GM18526 (cell line): ENCODE results near the gene EMC1.

Source experiments
- POLR2A ChIP-seq: IDR thresholded peaks from 3 replicates; pipeline ENCODE4 v1.6.1; 2011; ENCODE audit not compliant: insufficient read length; ENCODE audit errors: extremely low read depth

EMC1 gene

DNA sequence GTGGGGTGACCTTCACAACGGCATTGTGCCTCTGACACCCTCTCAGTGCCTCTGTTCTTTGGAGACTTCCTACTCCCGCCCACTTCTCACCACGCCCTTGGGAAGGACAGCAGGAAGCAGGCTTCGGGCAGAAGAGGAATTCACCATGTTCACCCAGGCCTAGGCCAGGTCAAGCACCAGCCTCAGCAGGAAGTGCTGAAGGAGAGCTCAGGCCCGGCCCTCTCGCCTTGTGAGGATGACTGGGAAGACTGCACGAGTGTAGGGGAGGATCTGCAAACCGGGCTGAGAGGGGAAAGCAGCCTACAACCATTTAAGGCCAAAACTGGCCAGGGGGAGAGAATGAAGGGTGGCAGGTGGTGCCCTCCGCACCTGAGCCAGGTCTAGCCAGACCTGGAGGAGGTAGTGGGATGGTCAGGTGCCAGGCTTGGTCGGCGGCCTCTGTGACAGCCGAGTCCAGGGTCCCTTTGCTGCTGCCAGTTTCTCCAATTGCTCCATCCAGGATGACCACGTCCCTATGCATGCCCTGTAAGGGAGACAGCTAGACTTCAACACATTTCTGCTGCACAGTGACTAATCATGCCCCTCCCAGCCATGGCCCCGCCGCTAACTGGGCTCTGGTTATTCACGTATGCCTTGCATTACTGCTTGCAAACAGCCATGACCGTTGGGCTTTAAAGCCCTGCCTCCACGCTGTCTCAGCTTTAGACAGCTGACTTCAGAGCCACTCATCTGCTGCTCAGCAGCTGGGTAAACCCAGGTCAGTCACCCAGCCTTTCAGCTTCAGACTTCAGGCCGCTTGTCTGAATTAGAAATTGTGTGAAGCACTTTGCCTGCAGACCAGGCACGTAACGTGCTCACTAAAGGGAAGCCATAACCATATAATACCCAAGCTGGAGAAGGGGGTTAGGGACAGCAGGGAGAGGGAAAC lies 9.2 kb upstream of the EMC1 start:
- no peak for TF ChIP-seq POLR2A

DNA sequence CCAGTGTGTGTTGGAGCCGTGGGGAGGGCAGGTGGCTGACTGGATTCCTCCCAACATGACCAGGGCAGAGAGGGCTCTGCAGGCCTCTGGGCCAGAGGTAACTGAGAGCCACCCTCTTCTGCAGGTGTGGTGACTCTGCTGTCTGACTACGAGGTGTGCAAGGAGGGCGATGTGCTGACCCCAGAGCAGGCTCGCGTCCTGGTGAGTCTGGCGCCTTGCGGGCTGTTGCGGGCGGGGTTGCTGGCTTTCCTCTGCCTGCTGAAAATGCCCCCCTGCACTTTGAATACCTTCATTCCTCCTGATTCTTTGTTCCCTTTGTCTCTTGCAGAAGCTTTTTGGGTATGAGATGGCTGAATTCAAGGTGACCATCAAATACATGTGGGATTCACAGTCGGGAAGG lies 7.0 kb upstream of the EMC1 start:
- no peak for TF ChIP-seq POLR2A

DNA sequence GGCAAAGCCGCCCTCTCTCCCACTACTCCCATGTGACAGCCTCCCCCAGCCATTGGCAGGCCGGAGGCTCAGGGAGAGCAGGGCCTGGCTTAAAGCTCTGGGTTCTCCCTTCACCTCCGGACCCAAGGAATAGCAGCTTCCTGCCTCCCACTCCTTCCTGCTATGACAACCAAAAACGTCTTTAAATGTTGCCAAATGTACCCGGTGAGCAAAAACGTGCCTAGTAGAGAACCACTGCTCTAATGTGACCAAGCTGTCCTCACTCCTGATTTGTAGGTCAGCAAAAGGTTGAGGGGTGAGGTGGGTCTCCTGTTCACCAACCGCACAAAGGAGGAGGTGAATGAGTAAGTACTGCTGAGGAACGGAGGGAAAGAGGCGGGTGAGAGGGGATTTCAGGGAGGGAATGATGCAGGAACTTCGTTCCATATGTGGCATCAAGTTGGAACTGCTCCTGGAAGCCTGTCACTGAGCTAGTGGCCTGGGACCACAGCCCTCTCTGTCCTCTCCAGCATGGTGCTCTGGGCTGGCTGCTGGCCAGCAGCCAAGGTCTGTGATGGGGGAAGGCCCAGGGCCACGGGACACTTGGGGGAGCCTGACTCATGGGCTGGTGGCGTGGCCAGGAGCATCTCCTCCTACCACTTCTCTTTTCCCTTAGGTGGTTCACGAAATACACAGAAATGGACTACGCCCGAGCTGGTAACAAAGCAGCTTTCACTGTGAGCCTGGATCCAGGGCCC lies 6.0 kb upstream of the EMC1 start:
- no peak for TF ChIP-seq POLR2A

DNA sequence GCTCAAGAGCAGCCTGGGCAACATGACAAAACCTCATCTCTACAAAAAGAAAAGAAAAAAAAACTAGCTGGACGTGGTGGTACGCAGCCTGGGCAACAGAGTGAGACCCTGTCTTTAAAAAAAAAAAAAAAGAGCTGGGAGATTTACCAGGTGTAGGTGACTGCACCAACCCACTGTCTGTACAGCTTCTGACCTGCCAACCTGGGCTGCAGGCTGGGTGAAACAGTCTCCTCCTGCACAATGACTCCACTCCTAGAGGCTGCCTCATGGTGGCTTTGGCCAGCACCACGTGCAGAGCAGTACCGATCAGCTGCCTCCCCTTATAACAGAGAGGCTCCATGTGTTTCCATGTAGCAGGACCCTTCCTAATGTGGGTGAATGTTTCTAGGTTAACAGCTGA lies 4.0 kb upstream of the EMC1 start:
- TF ChIP-seq POLR2A = no peak

DNA sequence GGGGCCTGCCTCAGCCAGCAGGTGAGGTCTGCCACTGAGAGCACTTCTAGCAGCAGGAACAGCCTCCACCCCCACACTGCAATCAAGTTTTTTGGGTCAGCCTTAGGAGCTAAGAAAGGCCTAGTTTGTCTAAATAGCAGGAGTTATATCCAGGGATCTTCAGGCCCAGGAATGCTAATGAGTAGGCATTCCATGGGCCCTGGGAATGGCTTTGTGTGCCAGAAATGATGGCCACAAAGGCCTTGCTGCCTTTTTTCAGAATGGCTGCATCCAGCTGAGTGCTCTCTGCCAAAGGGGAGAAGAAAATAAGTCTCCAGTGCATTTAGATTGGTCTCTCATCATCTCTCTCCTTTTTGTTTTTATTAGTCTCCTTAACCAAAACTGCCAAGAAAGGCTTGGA lies 3.1 kb upstream of the EMC1 start:
- TF ChIP-seq POLR2A = no peak

DNA sequence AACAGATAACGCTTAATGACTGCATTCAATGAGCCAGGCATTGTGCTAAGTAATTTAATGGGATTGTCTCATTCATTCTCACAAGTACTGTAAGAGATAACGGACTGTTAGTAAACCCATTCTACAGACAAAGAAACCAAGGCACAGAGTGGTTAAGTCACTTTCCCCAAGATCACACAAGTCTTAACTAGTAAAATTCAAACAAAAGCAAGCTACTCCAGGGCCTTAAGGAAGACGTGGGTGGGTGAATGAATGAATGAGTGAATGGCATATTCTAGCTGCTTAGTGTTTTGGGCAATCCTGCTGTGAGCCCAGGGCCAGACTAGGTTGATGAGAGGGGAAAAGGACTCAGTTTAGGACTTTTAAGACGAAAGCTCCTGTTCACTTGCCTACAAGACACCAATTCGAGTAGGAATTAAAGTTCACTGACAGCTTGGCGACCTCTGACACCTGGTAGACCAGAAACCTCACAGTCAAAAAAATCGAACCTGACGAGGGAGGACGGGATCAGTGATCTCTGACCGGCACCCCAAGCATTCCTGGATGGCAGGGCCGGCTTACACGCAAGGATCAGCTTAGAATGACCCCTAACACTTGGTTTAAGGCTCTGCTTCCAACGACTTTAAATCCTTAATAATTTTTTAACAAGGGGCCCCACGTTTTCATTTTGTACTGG lies 557 bp downstream of the EMC1 start:
- TF ChIP-seq POLR2A = no peak

DNA sequence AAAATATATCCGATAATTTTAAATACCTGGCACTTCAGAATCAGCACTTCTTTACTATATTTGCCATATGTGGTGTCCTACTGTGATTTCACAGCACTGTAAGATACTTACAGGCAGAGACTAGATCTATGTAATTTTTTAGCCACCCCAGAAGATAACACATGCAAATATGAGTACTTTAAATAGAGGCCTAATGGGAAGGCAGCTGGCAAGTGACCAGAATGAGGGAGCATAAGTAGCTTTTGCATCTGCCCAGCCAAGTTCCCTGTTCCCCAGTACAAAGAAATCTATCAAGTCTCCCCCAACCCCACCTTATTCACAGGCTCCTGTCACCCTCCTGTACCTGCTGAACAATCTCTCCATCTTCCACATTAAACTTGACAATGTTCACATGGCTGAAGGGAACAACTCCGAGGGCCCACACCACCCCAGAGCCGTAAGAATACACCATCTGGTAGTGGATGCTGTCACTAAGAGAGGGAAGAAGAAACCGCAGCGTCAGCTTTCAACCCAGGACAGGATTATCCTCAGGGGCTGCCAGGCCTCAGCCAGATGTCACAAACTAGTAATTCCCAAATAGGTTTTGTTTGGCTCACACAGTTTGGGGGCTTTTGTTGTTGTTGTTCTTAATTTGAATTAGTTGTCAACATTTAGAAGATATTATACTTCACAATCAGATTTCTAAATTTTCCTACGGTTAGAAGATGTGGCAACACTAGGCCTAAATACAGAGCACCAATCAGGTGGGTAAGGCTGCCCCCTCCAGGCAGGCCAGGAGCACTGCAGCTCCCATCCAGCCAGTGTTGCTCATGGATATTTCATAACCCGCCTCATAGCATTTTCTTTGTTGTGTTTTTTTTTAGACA lies 10.4 kb downstream of the EMC1 start:
- no peak for TF ChIP-seq POLR2A

DNA sequence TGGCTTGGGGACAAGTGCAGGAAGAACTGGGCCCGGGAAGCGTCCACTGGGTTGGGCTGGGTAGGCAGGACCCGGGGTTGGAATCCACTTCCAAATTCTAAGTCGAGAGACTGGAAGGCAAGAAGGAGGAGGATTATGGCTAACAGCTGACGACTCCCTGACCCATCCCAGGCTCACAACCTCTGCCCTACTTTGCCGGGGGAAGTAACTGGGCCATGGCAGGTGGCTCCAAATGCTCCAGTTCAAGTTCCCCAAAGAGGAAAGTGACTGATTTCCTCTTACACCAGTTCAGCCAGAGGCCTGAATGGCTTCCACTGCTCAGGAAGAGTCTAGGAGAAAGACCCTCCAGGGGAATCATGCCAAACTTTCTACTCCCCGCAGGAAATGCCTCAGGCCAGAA lies 11.4 kb downstream of the EMC1 start:
- no peak for TF ChIP-seq POLR2A

DNA sequence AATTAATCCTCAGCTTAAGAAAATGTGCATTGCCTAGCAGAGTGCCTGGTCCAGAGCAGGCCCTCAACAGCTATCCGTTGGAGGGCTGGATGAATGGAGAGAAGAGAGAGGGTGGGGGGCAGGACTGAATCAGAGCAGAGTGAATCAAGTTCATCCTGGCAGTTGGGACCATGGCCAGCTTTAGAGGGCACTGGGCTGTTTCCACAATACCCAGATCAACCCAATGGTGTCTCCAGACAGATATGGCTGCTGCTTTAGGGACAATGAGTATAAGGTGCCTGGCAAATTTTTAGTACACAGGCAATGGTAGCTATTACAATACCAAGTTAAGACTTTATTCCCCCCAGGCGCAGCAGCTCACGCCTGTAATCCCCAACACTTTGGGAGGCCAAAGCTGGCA lies 17.1 kb downstream of the EMC1 start:
- no peak for TF ChIP-seq POLR2A

DNA sequence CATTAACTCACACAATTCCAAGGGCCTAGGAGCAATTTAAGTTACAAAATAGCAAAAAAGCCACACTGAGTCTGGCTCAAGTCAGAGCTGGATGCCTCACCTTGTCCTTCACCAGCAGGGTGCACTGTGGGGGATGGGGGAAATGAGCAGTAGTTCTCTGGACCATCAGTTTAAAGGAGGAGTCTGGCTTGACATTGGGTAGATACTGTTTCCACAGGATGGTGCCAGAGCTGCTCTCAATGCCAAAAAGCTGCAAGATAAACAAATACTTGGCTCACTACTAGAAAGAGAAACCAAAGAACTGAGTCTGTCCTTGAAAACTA lies 18.8 kb downstream of the EMC1 start:
- no peak for TF ChIP-seq POLR2A

DNA sequence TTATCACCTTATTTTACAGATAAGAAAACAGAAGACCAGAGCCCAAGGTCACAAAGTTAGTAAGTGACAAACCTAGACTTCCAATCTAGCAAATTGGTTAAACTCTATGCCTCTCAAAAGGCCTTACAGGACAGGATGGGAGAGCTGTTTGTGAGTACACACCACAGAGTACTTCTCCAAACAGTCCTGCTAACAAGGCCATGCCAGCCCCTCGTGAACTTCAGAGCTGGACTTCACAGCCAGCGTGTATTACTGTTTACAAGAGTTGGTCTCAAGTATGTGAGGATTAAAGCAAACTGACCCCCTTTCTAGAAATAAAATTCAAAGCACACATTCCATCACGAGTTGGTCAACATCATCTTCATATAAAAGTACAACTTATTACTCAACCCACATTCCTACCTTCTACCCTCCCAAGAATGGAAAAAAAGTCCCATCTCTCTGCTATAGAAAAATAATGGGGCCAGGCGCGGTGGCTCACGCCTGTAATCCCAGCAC lies 21.4 kb downstream of the EMC1 start:
- no peak for TF ChIP-seq POLR2A

DNA sequence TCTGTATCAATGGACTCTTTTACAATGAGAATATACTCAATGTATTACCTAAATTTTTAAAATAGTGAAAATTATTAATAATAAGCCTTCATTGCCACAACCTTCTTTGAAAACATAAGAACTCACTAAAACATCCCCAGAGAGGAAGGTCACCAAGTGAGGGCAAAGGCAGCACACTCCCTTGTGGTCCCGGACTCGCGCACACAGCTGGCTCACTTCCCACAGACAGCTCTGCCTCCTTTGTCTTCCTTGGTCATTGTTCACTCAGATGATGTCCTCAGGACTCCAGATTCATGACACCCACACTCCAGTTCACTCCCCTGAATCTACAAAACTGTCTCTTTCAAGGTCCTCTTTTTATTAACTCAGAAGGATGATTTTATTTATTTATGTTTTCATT lies 22.1 kb downstream of the EMC1 start:
- no peak for TF ChIP-seq POLR2A

DNA sequence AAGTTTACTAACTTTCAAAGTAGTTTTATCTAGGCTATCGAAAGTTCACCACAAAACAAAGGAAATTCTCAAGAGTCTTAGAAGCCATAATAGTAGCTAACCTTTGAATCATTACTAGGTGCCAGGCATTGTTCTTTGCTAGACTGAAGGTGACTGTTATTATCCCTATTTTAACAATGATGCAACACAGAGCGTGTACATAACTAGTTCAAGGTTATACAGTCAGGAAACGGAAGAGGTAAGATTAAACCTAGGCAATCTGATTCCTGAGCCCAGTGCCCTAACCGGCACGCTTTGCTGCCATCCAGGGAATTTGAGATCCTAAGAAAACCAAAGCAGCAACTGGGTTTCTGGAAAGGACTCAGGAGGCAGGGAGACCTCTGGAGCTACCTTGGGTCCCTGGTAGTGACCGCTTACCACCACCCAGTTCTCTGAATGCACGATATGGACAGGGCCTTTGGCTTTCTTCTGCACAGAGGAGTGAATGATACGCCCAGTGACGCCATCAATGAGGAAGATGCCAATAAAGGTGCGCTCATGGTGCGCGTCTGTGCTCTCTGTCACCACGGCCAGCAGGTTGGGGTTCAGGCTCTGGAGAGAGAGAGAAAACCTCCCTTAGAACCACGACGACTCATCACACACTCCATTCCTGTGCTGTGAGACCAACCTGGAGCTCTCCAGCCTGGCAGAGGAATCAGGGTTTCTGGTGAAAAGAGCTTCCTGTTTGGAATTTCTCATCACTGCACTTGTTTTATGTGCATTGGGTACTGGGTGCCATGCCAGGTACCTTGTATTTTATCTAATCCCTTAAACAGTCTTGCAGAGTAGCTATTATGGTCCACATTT lies 28.1 kb downstream of the EMC1 start:
- no peak for TF ChIP-seq POLR2A

DNA sequence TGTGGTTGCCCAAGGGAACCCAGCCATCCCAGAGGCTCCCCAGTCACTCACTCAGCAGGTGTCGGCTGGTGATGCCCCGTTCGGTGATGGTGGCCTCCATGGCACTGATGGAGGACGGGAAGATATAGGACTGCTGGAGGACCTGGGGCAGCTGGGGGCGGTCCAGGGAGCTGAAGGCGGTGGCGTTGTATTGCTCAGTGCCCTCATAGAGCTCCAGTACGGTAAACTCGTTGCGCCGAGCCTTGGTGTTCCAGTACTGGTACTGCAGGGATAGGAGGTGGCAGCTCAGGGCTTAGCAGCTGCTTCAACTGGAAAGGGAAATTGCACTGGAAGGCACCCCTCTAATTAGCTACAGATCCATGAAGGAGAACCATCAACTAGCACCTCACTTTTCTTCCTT lies 28.8 kb downstream of the EMC1 start:
- no peak for TF ChIP-seq POLR2A
